HG03378 (cell line): Measurements from ENCODE around the gene PFKFB2.
A peak's percentile ranks its signal among the peaks of the same experiment; 100 is the strongest.

Source experiments
- ATAC-seq: cut with Tn5 transposase; IDR thresholded peaks from one replicate; pipeline ENCODE4 v1.9.1; 2021; ENCODE audit warnings: mild to moderate bottlenecking, moderate library complexity; ENCODE audit not compliant: unreplicated experiment

The PFKFB2 gene

GRCh38 chr1:207088161-207088560, 35.1 kb downstream of the PFKFB2 start:
- ATAC-seq: no peak

GRCh38 chr1:207088701-207089626, 35.9 kb downstream of the PFKFB2 start, which contains the start of gene C4BPB:
Gene C4BPB (plus strand): TSS chr1:207088860. CDS start chr1:207089532, 672 bp downstream.
- ATAC-seq: no peak

DNA sequence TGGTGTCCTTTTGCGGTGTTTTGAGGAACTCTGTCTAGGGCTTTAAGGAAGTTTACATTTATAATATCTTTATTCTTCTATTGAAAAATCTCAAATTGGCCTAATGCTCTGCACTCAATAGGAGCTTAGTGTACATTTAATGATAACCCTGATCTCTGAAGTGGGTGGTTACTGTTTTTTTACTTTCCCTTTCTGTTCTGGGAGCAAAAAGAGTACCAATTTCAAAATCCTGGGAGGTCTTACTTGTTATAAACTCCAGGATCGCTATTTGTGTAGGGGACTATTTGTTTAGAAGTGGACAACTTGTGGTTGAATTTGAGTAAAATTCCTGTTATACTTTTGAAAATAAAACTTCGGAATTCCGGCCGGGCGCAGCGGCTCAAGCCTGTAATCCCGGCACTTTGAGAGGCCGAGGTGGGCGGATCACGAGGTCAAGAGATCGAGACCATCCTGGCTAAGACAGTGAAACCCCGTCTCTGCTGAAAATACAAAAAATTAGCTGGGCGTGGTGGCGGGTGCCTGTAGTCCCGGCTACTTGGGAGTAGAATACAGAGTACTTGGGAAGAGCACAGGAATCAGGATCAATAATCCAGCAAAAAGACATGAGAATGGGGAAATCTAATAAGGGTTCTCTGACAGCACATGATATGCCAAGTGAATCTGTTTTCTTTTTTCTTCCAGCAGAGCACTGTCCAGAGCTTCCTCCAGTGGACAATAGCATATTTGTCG, 36.7 kb downstream of the PFKFB2 start:
- ATAC-seq: no peak

DNA sequence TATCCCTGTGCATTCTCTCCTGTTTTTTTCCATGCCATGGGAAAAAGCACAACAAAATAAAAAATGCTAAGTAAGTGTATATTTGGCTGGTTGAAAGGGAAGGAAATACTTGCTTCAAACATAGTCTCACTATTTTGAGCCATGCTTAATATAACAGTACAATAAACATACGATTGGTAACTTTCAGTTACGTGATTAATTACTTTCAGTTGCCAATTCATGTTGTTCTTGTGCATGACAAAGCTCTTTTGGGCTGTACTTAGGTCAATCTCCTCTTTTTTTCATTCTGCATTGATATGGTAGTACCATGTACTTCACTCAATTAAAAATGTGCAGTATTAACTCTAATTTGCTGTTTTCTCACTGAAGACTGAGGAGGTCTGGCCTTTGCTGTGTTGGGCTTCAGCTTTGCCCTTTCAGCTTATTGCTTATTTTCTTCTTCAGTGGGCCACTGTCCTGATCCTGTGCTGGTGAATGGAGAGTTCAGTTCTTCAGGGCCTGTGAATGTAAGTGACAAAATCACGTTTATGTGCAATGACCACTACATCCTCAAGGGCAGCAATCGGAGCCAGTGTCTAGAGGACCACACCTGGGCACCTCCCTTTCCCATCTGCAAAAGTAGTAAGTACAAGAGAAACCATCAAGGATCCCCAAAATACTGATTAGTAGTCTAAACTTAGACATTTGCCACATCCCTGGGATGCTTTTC, 38.3 kb downstream of the PFKFB2 start:
- ATAC-seq: no peak

DNA sequence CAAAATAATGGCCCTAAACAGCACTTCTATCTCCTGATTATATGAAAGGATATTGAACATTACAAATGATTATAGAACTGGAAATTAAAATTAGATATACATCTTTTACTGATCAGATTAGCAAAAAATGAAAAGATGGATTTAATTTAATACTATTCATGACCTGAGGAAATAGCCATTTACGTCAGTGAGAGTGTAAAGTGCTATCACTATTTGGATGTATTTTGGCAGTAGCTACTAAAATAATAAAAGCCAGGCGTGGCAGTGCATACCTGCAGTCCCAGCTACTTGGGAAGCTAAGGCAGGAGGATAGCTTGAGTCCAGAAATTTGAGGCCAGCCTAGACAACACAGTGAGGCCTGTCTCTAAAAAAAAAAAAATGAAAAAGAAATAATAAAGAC, 40.9 kb downstream of the PFKFB2 start:
- ATAC-seq: no peak

- peak; percentile 54 for ATAC-seq
These were observed 44.8 kb downstream of the PFKFB2 start for GRCh38 chr1:207097871-207098324.

DNA sequence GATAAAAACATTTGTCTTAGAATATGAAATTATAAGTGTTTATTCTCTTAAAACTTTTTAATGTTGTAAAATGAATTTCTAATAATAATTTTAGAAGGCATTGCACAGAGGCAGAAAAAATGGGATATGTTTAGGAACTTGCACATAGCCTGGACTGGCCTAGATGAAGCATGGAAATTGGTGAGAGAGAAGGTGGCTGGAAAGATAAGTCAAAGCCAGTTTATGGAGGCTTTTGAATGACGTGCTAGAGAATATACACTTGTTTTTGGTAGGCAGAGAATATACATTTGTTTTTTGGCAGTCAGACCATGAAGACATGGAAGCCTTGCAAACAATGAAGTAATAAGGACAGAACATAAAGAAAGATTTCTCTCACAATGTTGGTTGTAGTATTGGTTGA, 48.6 kb downstream of the PFKFB2 start:
- no peak for ATAC-seq

- no peak for ATAC-seq
These were observed 49.1 kb downstream of the PFKFB2 start for GRCh38 chr1:207102146-207102545.

DNA sequence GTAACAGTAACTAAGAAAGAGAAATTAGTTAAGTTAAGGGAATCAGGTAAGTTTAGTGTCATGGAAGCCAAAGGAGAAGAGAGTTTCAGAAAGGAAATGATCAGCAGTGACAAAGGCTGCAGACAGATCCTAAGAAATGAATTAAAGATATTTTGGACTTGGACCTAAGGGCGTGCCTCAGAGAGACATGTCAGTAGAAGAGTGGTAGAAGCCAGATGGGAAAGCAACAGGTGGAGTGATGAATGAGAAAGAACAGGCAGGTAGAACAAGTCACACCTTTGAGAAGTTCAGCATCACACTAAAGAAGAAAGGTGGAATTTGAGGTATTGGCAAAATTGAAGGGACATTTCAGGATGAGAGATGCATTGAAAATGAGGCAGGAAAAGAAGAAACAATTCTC, 49.6 kb downstream of the PFKFB2 start:
- no peak for ATAC-seq

- no peak for ATAC-seq
These were observed 50.9 kb downstream of the PFKFB2 start, which contains the start of gene C4BPA for GRCh38 chr1:207103892-207104373. Gene C4BPA (plus strand): TSS chr1:207104233. CDS start chr1:207113026, 8,793 bp downstream.

- no peak for ATAC-seq
These were observed 55.9 kb downstream of the PFKFB2 start for GRCh38 chr1:207109004-207109403.

GRCh38 chr1:207112616-207113296, 59.7 kb downstream of the PFKFB2 start:
- no peak for ATAC-seq

- no peak for ATAC-seq
These were observed 62.2 kb downstream of the PFKFB2 start for GRCh38 chr1:207115269-207115668.

DNA sequence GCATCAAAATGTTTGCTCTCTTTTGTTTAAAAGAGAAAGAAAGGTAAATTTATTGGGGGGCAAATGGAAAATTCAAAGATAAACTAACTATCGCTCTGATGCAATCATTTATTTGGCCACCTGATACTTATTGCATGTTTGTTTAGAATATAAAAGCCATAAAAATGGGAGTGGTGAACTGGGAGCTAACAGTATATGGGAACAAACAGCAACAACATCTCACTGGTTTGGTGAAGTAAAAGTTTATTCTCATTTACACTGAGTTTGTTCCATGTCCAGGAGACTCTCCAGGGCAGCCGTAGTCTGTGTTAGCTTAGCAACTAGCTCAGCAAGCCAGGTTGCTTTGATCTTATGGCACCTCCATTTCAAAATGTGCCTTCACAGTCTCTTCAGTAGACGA, 71.3 kb downstream of the PFKFB2 start:
- ATAC-seq: no peak

DNA sequence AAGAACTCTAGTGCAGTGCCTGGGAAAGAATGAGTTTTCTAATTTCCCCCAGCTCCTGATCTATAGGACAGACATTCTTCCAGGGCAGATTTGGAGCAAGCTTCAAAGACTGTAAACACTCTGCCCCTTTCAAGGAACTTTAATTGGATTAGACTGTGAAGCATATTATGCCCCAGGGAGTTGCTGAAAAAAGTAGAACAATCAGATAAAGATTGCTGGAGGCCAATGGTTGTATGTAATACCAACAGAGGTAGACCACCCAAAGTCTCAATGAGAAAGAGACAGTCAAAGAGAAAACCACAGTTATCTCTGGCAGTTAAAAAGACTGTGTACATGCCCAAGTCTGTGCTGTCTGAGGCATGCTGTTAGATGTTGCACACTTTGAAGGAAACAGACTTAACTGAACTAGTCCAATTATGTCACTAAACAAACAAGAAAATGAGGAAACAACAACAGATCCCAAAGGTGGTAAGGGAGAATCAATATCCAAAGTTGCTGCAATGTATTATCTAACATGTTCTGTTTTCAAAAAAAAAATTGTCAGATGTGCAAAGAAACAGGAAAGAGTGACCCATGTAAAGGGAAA, 75.4 kb downstream of the PFKFB2 start:
- ATAC-seq: no peak

GRCh38 chr1:207129053-207129452, 76.0 kb downstream of the PFKFB2 start:
- no peak for ATAC-seq
